Mucosa of rectum (tissue), 2 donors: ENCODE results near the gene EEF2K.

Source experiments
- H3K27ac ChIP-seq, 2 donors: one replicate each; pipeline ENCODE4 v1.7.0; 2013; ENCODE audit warnings: inconsistent platforms in 2 of 2, low read depth in 2 of 2, low read length in 2 of 2
- H3K27me3 ChIP-seq, 2 donors: one replicate each; pipeline ENCODE4 v1.7.0; 2013; ENCODE audit warnings: low read length in 2 of 2; ENCODE audit not compliant: control insufficient read depth in 2 of 2, insufficient read depth in 2 of 2
- H3K36me3 ChIP-seq, 2 donors: one replicate each; pipeline ENCODE4 v1.7.0; 2013; ENCODE audit warnings: low read length in 2 of 2; ENCODE audit not compliant: control insufficient read depth in 2 of 2, insufficient read depth in 2 of 2
- H3K4me1 ChIP-seq, 2 donors: one replicate each; pipeline ENCODE4 v1.7.0; 2013; ENCODE audit warnings: low read length in 2 of 2, mild to moderate bottlenecking in 1 of 2; ENCODE audit not compliant: control insufficient read depth in 2 of 2, insufficient read depth in 2 of 2
- H3K4me3 ChIP-seq, 2 donors: one replicate each; pipeline ENCODE4 v1.7.0; 2013; ENCODE audit warnings: low read length in 2 of 2
- H3K9ac ChIP-seq, 2 donors: one replicate each; pipeline ENCODE4 v1.7.0; 2013; ENCODE audit warnings: low read length in 2 of 2, low read depth in 1 of 2, mild to moderate bottlenecking in 1 of 2
- H3K9me3 ChIP-seq, 2 donors: one replicate each; pipeline ENCODE4 v1.7.0; 2013; ENCODE audit warnings: low read length in 2 of 2; ENCODE audit not compliant: control insufficient read depth in 2 of 2
- donor health status: healthy.
- donor health status: Normal muscosa, but diverticular disease.

EEF2K gene

GRCh38 chr16:22188595-22189442 is 17.3 kb upstream of the EEF2K start:
- Histone ChIP-seq H3K9ac (peak overlapping the region; percentile 80 to 92), H3K36me3 (no peaks in the 10 kb centered on the region), H3K27ac (peak overlapping the region; percentile 99 to 100), H3K4me1 (peaks cover 30 to 34% of the 10 kb centered on the region in 2 donors), H3K27me3 (no peaks in the 10 kb centered on the region), H3K4me3 (peak overlapping the region; percentile 76 to 87), H3K9me3 (no peaks in the 10 kb centered on the region)

DNA sequence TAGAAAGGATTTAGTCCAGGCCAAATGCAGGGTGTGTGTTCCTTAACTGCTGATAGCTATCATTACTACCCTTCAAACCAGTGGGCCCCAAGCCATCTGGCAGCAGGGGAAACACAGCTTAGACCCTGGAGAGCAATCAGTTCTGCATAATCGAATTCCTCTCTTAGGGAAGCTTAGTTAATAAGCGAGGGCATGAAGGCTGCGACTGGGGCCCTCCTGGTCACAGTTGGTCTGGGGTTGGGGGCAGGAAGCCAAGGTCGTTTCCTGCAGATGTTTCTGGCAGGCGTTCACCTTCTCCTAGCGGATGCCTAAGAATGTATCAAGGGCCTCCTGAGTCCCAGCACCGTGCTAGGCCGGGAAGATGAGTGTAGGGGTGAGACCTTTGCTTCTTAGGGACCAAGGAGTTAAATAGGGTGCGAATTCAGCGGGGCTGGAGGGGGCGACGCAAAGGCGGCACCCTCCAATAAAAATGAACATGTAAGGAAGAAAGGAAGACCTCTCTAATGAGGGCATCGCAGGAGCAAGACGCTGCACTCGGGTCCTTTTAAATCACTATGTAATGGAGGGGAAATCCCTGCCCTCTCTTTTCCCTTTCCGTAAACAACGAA is 16.5 kb upstream of the EEF2K start:
- Histone ChIP-seq H3K4me1 (peaks cover 30 to 34% of the 10 kb centered on the region in 2 donors), H3K36me3 (no peaks in the 10 kb centered on the region), H3K9ac (peak overlapping the region; percentile 80 to 92), H3K9me3 (no peaks in the 10 kb centered on the region), H3K27me3 (no peaks in the 10 kb centered on the region), H3K4me3 (peak overlapping the region; percentile 76 to 87), H3K27ac (peak overlapping the region; percentile 99 to 100)

- Histone ChIP-seq H3K4me1 (peaks cover 33 to 34% of the 10 kb centered on the region in 2 donors), H3K9me3 (no peaks in the 10 kb centered on the region), H3K36me3 (no peaks in the 10 kb centered on the region), H3K27me3 (no peaks in the 10 kb centered on the region), H3K4me3 (peak overlapping the region; percentile 76 to 87), H3K9ac (peak overlapping the region; percentile 80 to 92), H3K27ac (peak overlapping the region; percentile 99 to 100)
Observed at GRCh38 chr16:22190081-22190775, 15.8 kb upstream of the EEF2K start.

DNA sequence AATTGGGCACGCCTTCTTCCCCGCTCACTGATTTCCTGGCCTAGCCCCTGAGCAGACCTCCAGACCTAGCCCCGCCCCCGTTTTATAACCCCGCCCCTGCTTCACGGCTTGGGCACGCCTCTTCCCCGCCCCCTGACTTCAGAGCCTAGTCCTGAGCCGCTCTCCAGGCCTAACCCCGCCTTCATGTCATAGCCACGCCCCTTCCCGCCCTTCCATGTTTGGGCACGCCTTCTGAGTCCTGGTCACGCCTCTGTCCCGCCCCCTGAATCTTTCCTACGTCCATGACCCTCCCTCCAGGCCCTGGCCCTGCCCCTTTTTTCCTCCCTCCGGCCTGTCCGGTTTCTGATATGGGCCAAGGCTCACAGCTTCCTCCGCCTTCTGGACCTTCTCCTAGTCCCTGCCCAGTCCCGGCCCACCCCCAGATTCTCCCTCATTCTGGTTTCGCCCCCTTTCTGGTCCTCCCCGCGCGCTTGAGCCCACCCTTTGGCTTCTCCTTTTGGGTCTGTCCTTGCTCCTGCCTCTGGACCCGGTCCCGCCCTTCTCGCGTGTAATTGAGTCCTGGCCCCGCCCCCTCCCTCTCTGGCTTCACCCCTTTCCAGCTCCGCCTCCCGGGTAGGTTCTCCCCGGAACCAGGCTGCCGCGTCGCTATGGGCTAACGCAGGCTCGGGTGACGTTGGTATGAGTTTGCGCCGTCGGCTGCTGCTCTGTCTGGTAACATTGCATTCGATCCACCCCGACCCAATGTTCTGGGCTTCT is 15.1 kb upstream of the EEF2K start:
- Histone ChIP-seq H3K9ac (peak overlapping the region; percentile 84 to 93), H3K27me3 (no peaks in the 10 kb centered on the region), H3K9me3 (no peaks in the 10 kb centered on the region), H3K4me3 (peak overlapping the region; percentile 76 to 87), H3K27ac (peak overlapping the region; percentile 99 to 100), H3K36me3 (no peaks in the 10 kb centered on the region), H3K4me1 (peaks cover 34 to 37% of the 10 kb centered on the region in 2 donors)

DNA sequence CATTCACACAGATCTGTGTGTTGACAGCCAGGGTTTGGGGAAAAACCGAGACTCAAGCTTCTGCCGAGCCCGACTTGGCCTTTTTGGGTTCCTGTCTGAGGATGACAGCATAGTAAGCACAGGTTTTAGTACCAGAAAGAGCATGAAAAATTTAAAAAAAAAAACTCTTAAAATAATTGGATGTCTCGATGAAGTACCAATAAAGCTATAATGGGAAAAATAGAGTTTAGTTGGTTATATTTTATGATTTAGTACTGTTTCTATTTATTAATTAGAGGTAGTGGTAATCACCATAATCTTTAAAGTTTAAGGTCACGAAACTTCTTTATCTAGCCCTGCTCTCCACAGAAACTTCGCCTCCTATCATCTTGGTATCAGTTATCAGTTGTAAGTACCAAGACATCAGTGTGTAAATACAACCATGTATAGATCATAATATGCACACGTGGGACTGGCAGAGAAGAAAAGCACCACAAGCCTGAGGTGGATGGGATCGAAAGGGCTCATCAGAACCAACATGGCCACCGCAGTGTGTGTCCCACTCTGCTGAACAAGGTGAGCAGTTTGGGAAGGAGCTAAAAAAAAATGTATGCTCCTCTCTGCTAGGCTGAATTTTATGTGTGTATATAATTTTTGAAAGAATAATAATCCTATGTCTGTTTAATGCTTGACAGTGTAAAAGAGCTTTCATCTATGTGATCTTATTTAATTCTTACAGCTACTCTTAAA is 14.4 kb upstream of the EEF2K start:
- no peaks in the 10 kb centered on the region for H3K9me3 ChIP-seq
- H3K4me3 ChIP-seq = peak overlapping the region; percentile 76 to 87
- H3K4me1 ChIP-seq = peaks cover 37% of the 10 kb centered on the region in 2 donors
- H3K27ac ChIP-seq = peak overlapping the region; percentile 99
- no peaks in the 10 kb centered on the region for H3K36me3 ChIP-seq
- no peaks in the 10 kb centered on the region for H3K27me3 ChIP-seq
- H3K9ac ChIP-seq = peak overlapping the region; percentile 84 to 93

DNA sequence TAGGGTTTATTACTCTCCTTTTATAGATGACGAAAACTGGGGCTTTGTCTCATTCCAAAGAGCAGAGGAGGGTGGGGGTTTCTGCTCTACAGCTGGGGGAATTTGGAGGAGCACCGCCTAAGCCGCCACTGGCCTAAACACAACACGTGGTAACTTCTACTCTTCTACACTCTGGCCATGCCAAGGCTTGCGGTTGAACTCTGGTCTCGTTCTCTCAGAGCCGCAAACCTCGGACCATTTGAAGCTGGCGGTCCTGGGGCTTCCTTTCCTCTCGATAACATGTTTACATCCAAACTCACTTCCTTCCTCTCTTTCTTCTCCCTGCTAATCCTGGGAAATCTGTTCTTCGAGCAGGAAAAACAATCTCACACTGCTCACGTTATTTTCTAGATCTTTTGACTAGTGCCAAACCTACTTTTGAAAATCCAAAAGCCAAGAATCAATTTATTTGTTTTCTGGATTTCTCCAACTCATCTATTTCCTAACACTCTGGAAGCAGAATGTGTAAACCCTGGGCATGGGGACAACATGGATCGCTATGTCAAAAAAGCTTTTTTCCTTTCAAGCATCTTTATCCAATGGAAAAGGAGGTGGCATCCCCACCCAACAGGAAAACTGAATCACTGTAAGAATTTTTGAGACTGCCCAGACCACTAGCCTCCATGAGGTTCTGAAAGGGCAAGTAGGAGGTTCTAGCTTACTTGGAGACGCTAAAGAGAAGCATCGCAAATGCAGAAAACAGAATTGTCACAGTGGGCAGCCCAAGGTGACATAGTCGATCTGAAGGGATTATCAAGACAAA is 13.6 kb upstream of the EEF2K start:
- Histone ChIP-seq H3K4me1 (peaks cover 37% of the 10 kb centered on the region in 2 donors), H3K9ac (peak overlapping the region; percentile 63 to 93)

DNA sequence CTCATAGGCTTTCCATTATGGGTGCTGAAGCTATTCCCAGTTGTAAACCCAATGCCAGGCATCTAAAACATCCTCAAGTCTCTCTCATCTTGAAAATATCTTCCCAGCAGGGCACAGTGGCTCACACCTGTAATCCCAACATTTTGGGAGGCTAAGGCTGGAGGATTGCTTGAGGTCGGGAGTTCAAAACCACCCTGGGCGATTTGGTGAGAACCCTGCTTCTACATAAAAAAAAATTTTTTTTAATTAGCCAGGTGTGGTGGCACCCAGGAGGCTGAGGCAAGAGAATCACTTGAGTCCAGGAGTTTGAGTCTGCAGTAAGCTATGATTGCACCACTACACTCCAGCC is 13.0 kb upstream of the EEF2K start:
- Histone ChIP-seq H3K27ac (peak overlapping the region; percentile 99), H3K27me3 (no peaks in the 10 kb centered on the region), H3K36me3 (no peaks in the 10 kb centered on the region), H3K9ac (no peak overlapping the region), H3K4me1 (peaks cover 37% of the 10 kb centered on the region in 2 donors), H3K4me3 (no peak overlapping the region), H3K9me3 (no peaks in the 10 kb centered on the region)

More for the DNA sequence above, 13.6 kb upstream of the EEF2K start:
- Histone ChIP-seq H3K27ac (peak overlapping the region; percentile 99), H3K9me3 (no peaks in the 10 kb centered on the region), H3K4me3 (peak overlapping the region; percentile 76 to 87), H3K36me3 (no peaks in the 10 kb centered on the region), H3K27me3 (no peaks in the 10 kb centered on the region)

DNA sequence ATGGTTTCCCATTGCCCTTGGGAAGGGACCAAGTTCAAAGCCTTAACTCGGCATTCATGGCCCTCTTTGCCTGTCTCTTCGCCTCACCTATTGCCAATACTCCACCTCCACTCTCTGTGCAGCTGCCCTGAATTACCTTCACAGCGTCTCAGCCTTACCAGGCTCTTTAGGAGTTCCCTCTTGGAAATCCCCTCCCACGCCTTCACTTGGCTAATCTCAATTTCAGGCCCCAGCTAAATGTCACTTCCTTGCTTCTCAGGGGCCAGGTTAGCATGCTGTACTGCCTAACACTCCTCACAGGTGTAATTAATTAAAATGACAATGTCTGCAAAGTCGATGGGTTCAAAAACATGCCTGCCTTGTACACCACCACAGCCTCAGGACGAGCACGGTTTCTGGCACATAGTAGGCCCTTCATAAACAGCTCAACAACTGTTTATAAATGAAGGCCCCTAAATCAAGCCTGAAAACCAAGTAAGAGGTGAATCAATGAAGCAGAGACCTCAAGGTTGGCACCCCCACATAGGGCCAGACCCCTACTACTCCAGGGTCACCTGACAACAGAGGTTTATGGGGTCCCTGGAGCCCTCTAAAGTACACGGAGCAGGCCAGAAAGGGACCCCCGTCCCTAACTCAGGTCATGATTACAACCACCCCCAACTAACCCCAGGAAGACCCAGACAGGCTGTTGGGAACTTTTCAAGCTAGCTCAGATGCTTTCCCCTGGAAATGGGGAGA is 11.2 kb upstream of the EEF2K start:
- Histone ChIP-seq H3K27ac (peak overlapping the region in 1 of 2 donors; percentile 43), H3K27me3 (no peaks in the 10 kb centered on the region), H3K9me3 (no peaks in the 10 kb centered on the region), H3K4me3 (no peak overlapping the region), H3K9ac (peak overlapping the region in 1 of 2 donors; percentile 32), H3K36me3 (no peaks in the 10 kb centered on the region), H3K4me1 (peaks cover 19% of the 10 kb centered on the region in 2 donors)
